Activated B cell treated with CpG ODN at 0.5 μM for 24 hours (primary cell): ENCODE data around the gene WDFY4. TPM values are rescaled to one million over a fixed set of nuclear protein-coding genes. Genes with fewer than 3 reads are reported as not detected.

ENCODE experiments used
- ATAC-seq: fragments of 200-7000 bp; cut with Tn5 transposase; one replicate; pipeline ENCODE4 v1.10.0; 2021; ENCODE audit warnings: low read depth, mild to moderate bottlenecking, moderate library complexity
- CTCF ChIA-PET: fragments of 350-600 bp; sonication (Branson Sonifier 250); formaldehyde crosslinking; loops from one replicate; lab custom pipeline; 2021; ENCODE audit warnings: antibody characterized with exemption; lab: Charles Lee
- POLR2A ChIA-PET: fragments of 350-600 bp; sonication (Branson Sonifier 250); formaldehyde crosslinking; loops from one replicate; lab custom pipeline; 2021; ENCODE audit warnings: antibody characterized with exemption; lab: Charles Lee
- DNase-seq: peaks from one replicate; pipeline ENCODE4 v3.0.0; 2022
- H3K27ac Mint-ChIP-seq: one replicate; pipeline ENCODE4 v1.8.0; 2020; ENCODE audit warnings: mixed read lengths
- H3K27me3 Mint-ChIP-seq: one replicate; pipeline ENCODE4 v1.8.0; 2021; ENCODE audit warnings: mixed read lengths
- H3K36me3 Mint-ChIP-seq: one replicate; pipeline ENCODE4 v1.8.0; 2021; ENCODE audit warnings: low read depth, mixed read lengths
- H3K4me1 Mint-ChIP-seq: one replicate; pipeline ENCODE4 v1.8.0; 2021; ENCODE audit warnings: mixed read lengths
- H3K4me3 Mint-ChIP-seq: one replicate; pipeline ENCODE4 v1.8.0; 2020; ENCODE audit warnings: mild to moderate bottlenecking, mixed read lengths
- H3K9me3 Mint-ChIP-seq: one replicate; pipeline ENCODE4 v1.8.0; 2020; ENCODE audit warnings: mixed read lengths
- intact Hi-C: fragments of 100-400 bp; cut with micrococcal nuclease; formaldehyde crosslinking; loops from one replicate; pipeline ENCODE4 v1.15.1; 2024
- total RNA-seq: library from RNA; stranded (reverse); gene quantifications from 2 replicates; pipeline ENCODE4 v1.2.3, GENCODE V29; 2022
- TF ChIP-seq, protein P1 (sequence below): fragments of 200-600 bp; IDR thresholded peaks from one replicate; pipeline ENCODE4 v1.8.0; 2022; ENCODE audit warnings: antibody characterized with exemption, mild to moderate bottlenecking

WDFY4 gene
- total RNA-seq, 1 donor from 2014 or later = 488 TPM

GRCh38 chr10:48769706-48770435 is 85.2 kb downstream of the WDFY4 start:
- Mint-ChIP-seq H3K27me3 (no peaks in the 10 kb centered on the region), H3K9me3 (peaks cover 2% of the 10 kb centered on the region), H3K36me3 (peaks cover 97% of the 10 kb centered on the region), H3K4me1 (peaks cover 34% of the 10 kb centered on the region), H3K4me3 (no peak overlapping the region), H3K27ac (no peak overlapping the region)
- intact Hi-C loops = no loop called here
- POLR2A ChIA-PET = no interaction called here
- ATAC-seq = no peak
- no peak for DNase-seq
- CTCF ChIA-PET = interaction anchor here (1.7 kb wide), 1 partner anchor 112 kb away, joined by 8 read pairs; no protein-coding TSS in a partner anchor
- TF ChIP-seq, protein P1, sequence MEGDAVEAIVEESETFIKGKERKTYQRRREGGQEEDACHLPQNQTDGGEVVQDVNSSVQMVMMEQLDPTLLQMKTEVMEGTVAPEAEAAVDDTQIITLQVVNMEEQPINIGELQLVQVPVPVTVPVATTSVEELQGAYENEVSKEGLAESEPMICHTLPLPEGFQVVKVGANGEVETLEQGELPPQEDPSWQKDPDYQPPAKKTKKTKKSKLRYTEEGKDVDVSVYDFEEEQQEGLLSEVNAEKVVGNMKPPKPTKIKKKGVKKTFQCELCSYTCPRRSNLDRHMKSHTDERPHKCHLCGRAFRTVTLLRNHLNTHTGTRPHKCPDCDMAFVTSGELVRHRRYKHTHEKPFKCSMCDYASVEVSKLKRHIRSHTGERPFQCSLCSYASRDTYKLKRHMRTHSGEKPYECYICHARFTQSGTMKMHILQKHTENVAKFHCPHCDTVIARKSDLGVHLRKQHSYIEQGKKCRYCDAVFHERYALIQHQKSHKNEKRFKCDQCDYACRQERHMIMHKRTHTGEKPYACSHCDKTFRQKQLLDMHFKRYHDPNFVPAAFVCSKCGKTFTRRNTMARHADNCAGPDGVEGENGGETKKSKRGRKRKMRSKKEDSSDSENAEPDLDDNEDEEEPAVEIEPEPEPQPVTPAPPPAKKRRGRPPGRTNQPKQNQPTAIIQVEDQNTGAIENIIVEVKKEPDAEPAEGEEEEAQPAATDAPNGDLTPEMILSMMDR = no peak

DNA sequence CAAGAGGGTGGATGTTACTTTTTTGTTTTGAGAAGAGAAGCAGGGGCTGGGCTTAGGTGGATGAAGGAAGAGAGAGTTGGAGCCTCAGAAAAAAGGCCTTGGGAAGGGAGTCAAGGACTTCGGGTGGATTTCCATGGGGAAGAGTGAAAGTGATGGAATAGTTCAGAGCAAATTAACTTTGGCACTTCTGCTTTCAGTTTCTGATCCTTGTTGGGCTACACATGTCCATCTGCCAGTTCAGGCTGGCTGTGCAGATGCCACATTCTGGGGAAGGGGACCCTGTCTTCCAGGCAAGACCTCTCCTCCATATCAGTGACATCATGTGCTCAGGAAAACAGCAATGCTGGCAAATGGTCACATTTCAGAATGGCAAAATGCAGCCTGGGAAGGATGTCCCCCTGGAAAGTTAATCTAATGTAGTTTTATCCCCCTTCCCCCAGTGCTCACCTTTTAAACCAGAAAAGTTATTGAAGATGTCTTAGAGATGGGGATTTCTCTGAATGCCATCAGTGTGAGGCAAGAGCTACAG is 86.0 kb downstream of the WDFY4 start:
- H3K27ac Mint-ChIP-seq = peak overlapping the region; percentile 50
- intact Hi-C loops = no loop called here
- H3K9me3 Mint-ChIP-seq = peaks cover 2% of the 10 kb centered on the region
- CTCF ChIA-PET = no interaction called here
- DNase-seq (no peak), ATAC-seq (no peak)
- no peak overlapping the region for H3K4me3 Mint-ChIP-seq
- H3K36me3 Mint-ChIP-seq = peaks cover 97% of the 10 kb centered on the region
- peaks cover 29% of the 10 kb centered on the region for H3K4me1 Mint-ChIP-seq
- no peaks in the 10 kb centered on the region for H3K27me3 Mint-ChIP-seq
- TF ChIP-seq, protein P1 = no peak
- POLR2A ChIA-PET = no interaction called here

- no peak overlapping the region for H3K4me3 Mint-ChIP-seq
- no peaks in the 10 kb centered on the region for H3K27me3 Mint-ChIP-seq
- H3K9me3 Mint-ChIP-seq = peaks cover 2% of the 10 kb centered on the region
- H3K27ac Mint-ChIP-seq = no peak overlapping the region
- POLR2A ChIA-PET = no interaction called here
- H3K36me3 Mint-ChIP-seq = peaks cover 97% of the 10 kb centered on the region
- TF ChIP-seq, protein P1 = no peak
- no peak for ATAC-seq
- intact Hi-C loops = no loop called here
- CTCF ChIA-PET = interaction anchor here (0.7 kb wide), 1 partner anchor 742 kb away, joined by 3 read pairs; no protein-coding TSS in a partner anchor
- H3K4me1 Mint-ChIP-seq = peaks cover 29% of the 10 kb centered on the region
- no peak for DNase-seq
Observed at GRCh38 chr10:48771234-48771633, 86.6 kb downstream of the WDFY4 start.

GRCh38 chr10:48772059-48772458 is 87.4 kb downstream of the WDFY4 start:
- ChIA-PET POLR2A (no interaction called here), CTCF (interaction anchor here (0.7 kb wide), 1 partner anchor 741 kb away, joined by 3 read pairs; no protein-coding TSS in a partner anchor)
- no peak for ATAC-seq
- peaks cover 97% of the 10 kb centered on the region for H3K36me3 Mint-ChIP-seq
- DNase-seq = no peak
- no peak overlapping the region for H3K27ac Mint-ChIP-seq
- peaks cover 29% of the 10 kb centered on the region for H3K4me1 Mint-ChIP-seq
- H3K9me3 Mint-ChIP-seq = peaks cover 2% of the 10 kb centered on the region
- TF ChIP-seq, protein P1 = no peak
- H3K27me3 Mint-ChIP-seq = no peaks in the 10 kb centered on the region
- H3K4me3 Mint-ChIP-seq = no peak overlapping the region
- intact Hi-C loops = no loop called here

GRCh38 chr10:48773580-48773979 is 88.9 kb downstream of the WDFY4 start:
- Mint-ChIP-seq H3K36me3 (peaks cover 97% of the 10 kb centered on the region), H3K27ac (no peak overlapping the region), H3K4me1 (peaks cover 26% of the 10 kb centered on the region), H3K27me3 (no peaks in the 10 kb centered on the region), H3K9me3 (peaks cover 2% of the 10 kb centered on the region), H3K4me3 (no peak overlapping the region)
- intact Hi-C loops = no loop called here
- ChIA-PET POLR2A (interaction anchor here (0.5 kb wide), 1 partner anchor 19 kb away, joined by 3 read pairs; no protein-coding TSS in a partner anchor), CTCF (no interaction called here)
- ATAC-seq (peak; percentile 31), DNase-seq (no peak)
- TF ChIP-seq, protein P1 = no peak
